ENCODE results near the gene P2RY6.

P2RY6 gene

DNA sequence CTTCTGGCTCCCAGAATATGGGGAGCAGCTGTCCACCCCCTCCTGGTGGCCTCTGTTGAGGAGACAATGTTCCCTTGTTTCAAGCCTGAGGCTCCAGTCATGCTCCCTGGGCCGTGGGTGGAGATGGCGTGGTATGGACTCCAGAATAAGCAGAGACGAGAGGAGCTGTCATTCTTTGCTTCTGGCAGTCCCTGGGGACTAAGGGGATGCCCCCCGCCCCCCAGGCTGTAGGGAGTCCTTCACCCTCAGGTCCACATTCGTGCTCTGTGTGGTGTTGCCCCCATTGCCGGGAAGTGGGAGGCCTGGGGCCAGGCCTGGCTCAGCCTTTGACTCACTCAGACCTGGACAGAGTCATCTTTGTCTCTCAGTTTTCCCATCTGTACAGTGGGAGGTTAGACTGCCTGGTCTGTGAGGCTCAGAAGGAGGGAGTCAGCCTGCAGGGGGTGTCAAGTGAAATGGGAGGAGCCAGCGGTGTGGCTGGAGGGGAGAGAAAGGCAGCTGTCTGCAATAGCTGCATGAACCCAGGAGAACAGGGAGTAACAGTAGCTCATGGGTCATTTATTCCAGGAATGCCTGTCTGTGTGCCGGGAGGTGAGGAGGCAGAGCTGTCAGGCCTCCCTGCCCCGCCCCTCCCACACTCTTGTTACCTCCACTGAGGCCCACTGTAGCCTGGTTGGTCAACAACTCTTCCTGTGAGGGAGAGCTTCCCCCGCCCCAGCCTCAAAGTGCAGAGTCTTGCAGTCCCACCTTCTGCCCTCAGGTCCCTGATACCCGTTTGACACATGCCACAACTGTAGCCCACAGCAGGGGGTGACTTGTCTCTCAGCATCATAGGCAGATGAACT lies 42.2 kb downstream of the P2RY6 start:
- Histone ChIP-seq H3K4me1 (ENCODE audit: control insufficient read depth, insufficient read depth, low read length, poor library complexity, severe bottlenecking) (no peaks in the 10 kb centered on the region), H3K27ac (ENCODE audit: insufficient read depth, low read length, poor library complexity, severe bottlenecking) (no peak overlapping the region), H3K9me3 (ENCODE audit: control insufficient read depth, low read length) (no peaks in the 10 kb centered on the region), H3K4me3 (ENCODE audit: insufficient read depth, low read depth, low read length, poor library complexity, severe bottlenecking) (no peak overlapping the region), H3K36me3 (ENCODE audit: control insufficient read depth, insufficient read depth, low read length) (no peaks in the 10 kb centered on the region), H3K27me3 (replicated peaks; ENCODE audit: control insufficient read depth, insufficient read depth, low read length, poor library complexity, severe bottlenecking) (peaks cover 2% of the 10 kb centered on the region)
- no peak for DNase-seq

DNA sequence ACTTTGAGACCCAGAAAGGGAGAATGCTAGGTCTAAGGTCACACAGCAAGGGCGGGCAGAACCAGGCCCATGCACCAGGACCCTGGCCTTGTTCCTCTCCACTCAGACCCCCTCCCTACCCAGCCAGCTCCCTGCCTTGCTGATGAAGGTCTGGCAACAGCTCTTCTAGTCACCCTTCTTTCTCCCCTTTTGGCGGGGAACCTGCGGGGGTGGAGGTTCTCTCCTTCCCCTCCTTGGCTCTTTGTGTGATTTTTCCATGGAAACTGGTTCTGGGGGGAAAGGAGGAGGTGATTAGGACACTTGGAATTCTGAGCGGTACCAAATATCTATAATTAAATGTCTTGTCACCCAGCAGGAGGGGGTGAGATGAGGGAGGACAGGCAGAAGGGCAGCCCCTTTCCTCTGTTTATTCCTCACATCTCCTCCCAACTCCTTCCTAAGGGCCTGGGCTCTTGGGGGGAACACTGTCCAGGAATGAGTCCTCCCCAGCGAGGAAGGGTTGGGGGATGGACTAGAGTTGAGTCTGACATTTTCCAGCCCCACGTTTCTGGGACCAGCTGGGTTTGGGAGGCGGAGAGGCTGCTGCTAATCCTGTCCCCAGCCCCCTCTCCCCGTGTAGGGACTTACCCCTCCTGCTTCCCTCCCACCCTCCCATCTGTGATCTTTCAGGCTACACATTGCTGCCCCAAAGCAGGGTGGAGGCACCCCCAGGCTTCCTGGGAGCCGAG lies 43.3 kb downstream of the P2RY6 start:
- Histone ChIP-seq H3K4me3 (ENCODE audit: insufficient read depth, low read depth, low read length, poor library complexity, severe bottlenecking) (no peak overlapping the region), H3K27me3 (replicated peaks; ENCODE audit: control insufficient read depth, insufficient read depth, low read length, poor library complexity, severe bottlenecking) (no peaks in the 10 kb centered on the region), H3K9me3 (ENCODE audit: control insufficient read depth, low read length) (no peaks in the 10 kb centered on the region), H3K36me3 (ENCODE audit: control insufficient read depth, insufficient read depth, low read length) (no peaks in the 10 kb centered on the region), H3K4me1 (ENCODE audit: control insufficient read depth, insufficient read depth, low read length, poor library complexity, severe bottlenecking) (no peaks in the 10 kb centered on the region), H3K27ac (ENCODE audit: insufficient read depth, low read length, poor library complexity, severe bottlenecking) (no peak overlapping the region)
- DNase-seq, result no peak

DNA sequence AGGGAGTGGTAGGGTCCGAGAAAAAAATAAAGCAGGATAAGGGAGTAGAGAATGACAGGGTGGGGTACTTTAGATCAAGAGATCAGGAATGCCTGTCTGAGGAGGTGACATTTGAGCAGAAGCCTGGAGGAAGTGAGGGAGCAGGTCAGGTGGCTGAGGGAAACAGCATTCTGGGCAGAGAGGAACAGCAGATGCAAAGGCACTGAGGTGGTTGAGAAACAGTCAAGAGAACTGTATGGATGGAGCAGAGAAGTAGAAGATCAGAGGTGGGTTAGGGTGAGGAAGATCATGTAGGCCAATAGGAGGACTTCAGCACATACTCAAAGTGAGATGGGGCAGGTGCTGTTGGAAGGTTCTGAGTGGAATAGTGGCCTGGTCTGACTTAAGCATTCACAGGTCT lies 44.3 kb downstream of the P2RY6 start:
- H3K4me1 ChIP-seq (ENCODE audit: control insufficient read depth, insufficient read depth, low read length, poor library complexity, severe bottlenecking), result no peaks in the 10 kb centered on the region
- H3K4me3 ChIP-seq (ENCODE audit: insufficient read depth, low read depth, low read length, poor library complexity, severe bottlenecking), result no peak overlapping the region
- no peak overlapping the region for H3K27ac ChIP-seq (ENCODE audit: insufficient read depth, low read length, poor library complexity, severe bottlenecking)
- H3K27me3 ChIP-seq (replicated peaks; ENCODE audit: control insufficient read depth, insufficient read depth, low read length, poor library complexity, severe bottlenecking), result no peaks in the 10 kb centered on the region
- H3K36me3 ChIP-seq (ENCODE audit: control insufficient read depth, insufficient read depth, low read length), result no peaks in the 10 kb centered on the region
- H3K9me3 ChIP-seq (ENCODE audit: control insufficient read depth, low read length), result no peaks in the 10 kb centered on the region
- no peak for DNase-seq

DNA sequence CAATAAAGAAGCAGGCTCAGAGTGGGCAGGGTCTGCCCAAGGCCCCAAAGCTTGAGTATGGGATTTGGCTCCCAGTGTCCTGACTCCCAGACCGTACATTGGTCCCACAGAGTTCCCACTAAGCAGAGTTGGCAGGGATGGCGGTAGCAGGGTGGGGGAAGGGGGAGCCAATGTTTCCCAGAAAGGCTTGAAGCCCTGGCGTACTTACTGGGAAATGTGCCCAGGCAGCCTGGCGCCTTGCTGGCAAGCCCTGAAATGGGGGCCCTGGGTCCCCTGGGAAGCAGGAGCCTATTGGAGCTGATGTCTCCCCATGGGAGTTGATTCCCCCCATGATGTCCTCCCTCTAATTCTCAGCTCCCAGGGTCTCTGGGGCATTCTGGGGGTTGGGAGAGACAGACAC lies 45.2 kb downstream of the P2RY6 start:
- Histone ChIP-seq H3K4me3 (ENCODE audit: insufficient read depth, low read depth, low read length, poor library complexity, severe bottlenecking) (no peak overlapping the region), H3K4me1 (ENCODE audit: control insufficient read depth, insufficient read depth, low read length, poor library complexity, severe bottlenecking) (no peaks in the 10 kb centered on the region), H3K27ac (ENCODE audit: insufficient read depth, low read length, poor library complexity, severe bottlenecking) (no peak overlapping the region), H3K9me3 (ENCODE audit: control insufficient read depth, low read length) (no peaks in the 10 kb centered on the region), H3K27me3 (replicated peaks; ENCODE audit: control insufficient read depth, insufficient read depth, low read length, poor library complexity, severe bottlenecking) (no peaks in the 10 kb centered on the region), H3K36me3 (ENCODE audit: control insufficient read depth, insufficient read depth, low read length) (no peaks in the 10 kb centered on the region)
- no peak for DNase-seq

DNA sequence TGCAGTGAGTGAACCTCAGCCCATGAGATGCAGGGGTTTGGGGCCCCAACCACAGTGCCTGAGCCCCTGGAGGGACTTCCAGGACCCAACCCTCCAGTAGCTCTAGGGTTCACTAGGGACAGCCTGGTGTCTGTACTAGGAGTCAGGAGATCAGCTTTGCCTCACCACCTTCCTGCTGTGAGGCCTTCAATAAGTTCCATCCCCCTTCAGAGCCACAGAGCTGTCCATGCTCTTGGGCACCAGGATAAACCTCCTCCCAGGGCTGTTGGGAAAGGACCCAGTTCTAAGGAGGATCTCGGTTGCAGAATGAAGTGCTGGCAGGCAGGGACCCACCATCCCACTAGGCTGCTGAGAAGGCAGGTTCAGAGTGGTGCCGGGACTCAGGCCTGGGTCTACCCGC lies 45.7 kb downstream of the P2RY6 start:
- H3K4me3 ChIP-seq (ENCODE audit: insufficient read depth, low read depth, low read length, poor library complexity, severe bottlenecking), result no peak overlapping the region
- H3K4me1 ChIP-seq (ENCODE audit: control insufficient read depth, insufficient read depth, low read length, poor library complexity, severe bottlenecking), result no peaks in the 10 kb centered on the region
- no peak overlapping the region for H3K27ac ChIP-seq (ENCODE audit: insufficient read depth, low read length, poor library complexity, severe bottlenecking)
- H3K27me3 ChIP-seq (replicated peaks; ENCODE audit: control insufficient read depth, insufficient read depth, low read length, poor library complexity, severe bottlenecking), result no peaks in the 10 kb centered on the region
- H3K36me3 ChIP-seq (ENCODE audit: control insufficient read depth, insufficient read depth, low read length), result no peaks in the 10 kb centered on the region
- no peaks in the 10 kb centered on the region for H3K9me3 ChIP-seq (ENCODE audit: control insufficient read depth, low read length)
- DNase-seq, result no peak

DNA sequence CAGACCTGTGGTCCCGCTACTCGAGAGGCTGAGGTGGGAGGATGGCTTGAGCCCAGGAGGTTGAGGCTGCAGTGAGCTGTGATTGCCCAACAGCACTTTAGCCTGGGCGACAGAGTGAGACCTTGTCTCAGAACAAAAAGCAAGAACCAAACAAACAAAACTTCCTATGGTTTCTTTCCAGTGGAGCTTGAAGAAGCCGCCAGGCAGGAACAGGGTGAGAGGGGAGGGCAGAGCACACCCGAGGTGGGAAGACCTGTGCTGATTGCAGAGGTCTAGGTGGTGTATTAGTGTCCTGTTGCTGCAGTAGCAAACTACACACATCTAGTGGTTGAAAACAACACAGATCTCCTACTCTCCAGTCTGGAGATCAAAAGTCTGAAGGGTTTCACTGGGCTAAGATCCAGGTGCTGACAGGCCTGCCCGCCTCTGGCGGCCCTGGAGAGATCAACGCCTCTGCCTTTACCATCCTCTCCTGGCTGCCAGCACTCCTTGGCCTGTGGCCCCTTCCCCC lies 46.4 kb downstream of the P2RY6 start:
- H3K4me3 ChIP-seq (ENCODE audit: insufficient read depth, low read depth, low read length, poor library complexity, severe bottlenecking), result no peak overlapping the region
- no peaks in the 10 kb centered on the region for H3K9me3 ChIP-seq (ENCODE audit: control insufficient read depth, low read length)
- no peaks in the 10 kb centered on the region for H3K36me3 ChIP-seq (ENCODE audit: control insufficient read depth, insufficient read depth, low read length)
- no peaks in the 10 kb centered on the region for H3K27me3 ChIP-seq (replicated peaks; ENCODE audit: control insufficient read depth, insufficient read depth, low read length, poor library complexity, severe bottlenecking)
- H3K27ac ChIP-seq (ENCODE audit: insufficient read depth, low read length, poor library complexity, severe bottlenecking), result no peak overlapping the region
- DNase-seq, result no peak
- H3K4me1 ChIP-seq (ENCODE audit: control insufficient read depth, insufficient read depth, low read length, poor library complexity, severe bottlenecking), result no peaks in the 10 kb centered on the region

DNA sequence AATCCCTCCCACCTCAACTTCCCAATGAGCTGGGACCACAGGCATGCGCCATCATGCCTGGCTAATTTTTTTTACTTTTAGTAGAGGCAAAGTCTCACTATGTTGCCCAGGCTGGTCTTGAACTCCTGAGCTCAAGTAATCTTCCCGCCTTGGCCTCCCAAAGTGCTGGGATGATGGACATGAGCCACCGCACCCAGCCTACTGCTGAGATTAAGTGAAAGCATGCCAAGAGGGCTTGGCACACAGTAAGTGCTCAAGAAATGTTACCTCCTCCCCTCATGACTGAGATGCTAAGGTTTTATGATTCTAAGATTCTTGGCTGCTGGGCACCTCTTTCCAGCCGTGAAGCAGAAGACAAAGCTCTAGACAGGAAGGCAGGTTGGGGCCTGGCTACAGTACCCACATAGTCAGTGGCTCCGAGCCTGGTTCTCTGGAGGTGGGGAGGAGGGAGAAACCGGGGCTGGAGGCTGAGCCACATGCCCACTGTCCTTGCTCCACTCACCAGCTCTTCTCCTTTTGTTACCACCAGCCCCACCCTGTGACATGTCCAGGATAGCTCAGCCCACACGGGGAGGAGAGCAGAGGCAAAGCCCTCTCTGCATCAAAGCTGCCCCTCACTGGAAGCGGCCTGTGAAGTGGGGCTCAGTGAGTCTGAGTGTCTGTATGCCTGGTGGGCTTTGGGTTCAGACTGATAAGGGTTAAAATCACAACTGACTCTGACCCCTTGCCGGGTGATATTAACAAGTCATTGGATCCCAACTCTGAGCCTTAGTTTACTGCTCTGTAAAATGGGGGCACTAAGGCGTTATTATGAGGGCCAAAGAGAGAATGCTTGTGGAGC lies 48.8 kb downstream of the P2RY6 start:
- no peak overlapping the region for H3K27ac ChIP-seq (ENCODE audit: insufficient read depth, low read length, poor library complexity, severe bottlenecking)
- no peaks in the 10 kb centered on the region for H3K36me3 ChIP-seq (ENCODE audit: control insufficient read depth, insufficient read depth, low read length)
- H3K4me3 ChIP-seq (ENCODE audit: insufficient read depth, low read depth, low read length, poor library complexity, severe bottlenecking), result no peak overlapping the region
- H3K27me3 ChIP-seq (replicated peaks; ENCODE audit: control insufficient read depth, insufficient read depth, low read length, poor library complexity, severe bottlenecking), result no peaks in the 10 kb centered on the region
- H3K4me1 ChIP-seq (ENCODE audit: control insufficient read depth, insufficient read depth, low read length, poor library complexity, severe bottlenecking), result no peaks in the 10 kb centered on the region
- no peak for DNase-seq
- no peaks in the 10 kb centered on the region for H3K9me3 ChIP-seq (ENCODE audit: control insufficient read depth, low read length)

DNA sequence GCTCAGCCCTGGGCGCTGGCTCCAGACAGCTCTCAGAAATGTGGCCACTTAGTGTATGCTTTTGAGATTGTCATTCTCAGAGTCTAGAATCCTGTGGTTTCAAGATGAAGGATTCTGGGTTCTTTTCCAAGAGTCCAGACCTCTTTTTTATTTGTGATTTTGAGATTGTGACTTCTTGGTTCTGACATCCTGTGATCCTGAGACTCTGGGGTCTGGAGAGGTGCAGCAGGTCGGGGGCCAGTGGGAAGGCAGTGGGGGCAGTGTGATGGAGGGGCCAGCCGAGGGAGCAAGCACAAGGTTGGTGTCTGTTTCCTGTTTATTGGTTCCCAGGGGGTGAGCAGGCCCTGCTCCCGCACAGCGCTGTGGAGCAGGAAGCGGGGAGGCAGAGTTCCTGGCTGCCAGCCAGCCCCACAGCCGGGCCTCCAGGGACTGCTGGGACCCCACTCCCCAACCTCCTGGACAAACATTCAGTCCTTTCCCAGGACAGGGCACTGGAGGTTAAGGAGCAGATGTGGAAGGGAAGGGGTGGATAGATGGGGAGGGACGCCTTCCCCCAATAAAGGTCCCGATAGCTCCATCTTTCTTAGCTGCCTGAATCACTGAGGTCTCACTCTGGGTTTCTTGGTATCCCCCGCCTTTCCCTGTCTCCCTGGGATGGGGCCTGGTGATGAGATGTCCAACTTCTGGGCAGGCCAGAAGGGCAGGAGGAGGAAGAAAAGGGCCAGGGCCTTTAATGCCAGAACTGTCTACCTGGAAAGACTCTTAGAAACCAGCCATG lies 49.7 kb downstream of the P2RY6 start:
- no peak overlapping the region for H3K27ac ChIP-seq (ENCODE audit: insufficient read depth, low read length, poor library complexity, severe bottlenecking)
- no peaks in the 10 kb centered on the region for H3K36me3 ChIP-seq (ENCODE audit: control insufficient read depth, insufficient read depth, low read length)
- DNase-seq, result no peak
- H3K4me3 ChIP-seq (ENCODE audit: insufficient read depth, low read depth, low read length, poor library complexity, severe bottlenecking), result no peak overlapping the region
- H3K27me3 ChIP-seq (replicated peaks; ENCODE audit: control insufficient read depth, insufficient read depth, low read length, poor library complexity, severe bottlenecking), result no peaks in the 10 kb centered on the region
- no peaks in the 10 kb centered on the region for H3K9me3 ChIP-seq (ENCODE audit: control insufficient read depth, low read length)
- H3K4me1 ChIP-seq (ENCODE audit: control insufficient read depth, insufficient read depth, low read length, poor library complexity, severe bottlenecking), result no peaks in the 10 kb centered on the region
